ENCODE data around the gene SLC39A12.

SLC39A12 gene

GRCh38 chr10:17918187-17918903 is 33.4 kb upstream of the SLC39A12 start:
- Histone ChIP-seq H3K27ac (ENCODE audit: low read depth, low read length) (no peak overlapping the region), H3K9me2 (replicated peaks; ENCODE audit: insufficient read depth, low read length) (no peaks in the 10 kb centered on the region), H2AFZ (ENCODE audit: low read depth, low read length, severe bottlenecking) (peak overlapping the region; percentile 32), H3K9ac (ENCODE audit: low read length) (no peak overlapping the region), H3K79me2 (ENCODE audit: insufficient read depth, low read length) (no peaks in the 10 kb centered on the region), H3K9me3 (ENCODE audit: insufficient read depth, low read length) (no peaks in the 10 kb centered on the region), H4K20me1 (ENCODE audit: low read depth, low read length) (no peaks in the 10 kb centered on the region), H3K27me3 (ENCODE audit: low read length) (no peaks in the 10 kb centered on the region), H3K4me3 (ENCODE audit: insufficient read depth, low read length, poor library complexity, severe bottlenecking) (no peak overlapping the region), H3K4me2 (ENCODE audit: low read depth, low read length, poor library complexity, severe bottlenecking) (no peak overlapping the region), H3F3A (ENCODE audit: insufficient read depth) (no peaks in the 10 kb centered on the region), H3K36me3 (ENCODE audit: low read length) (no peaks in the 10 kb centered on the region)
- TF ChIP-seq, protein P1, sequence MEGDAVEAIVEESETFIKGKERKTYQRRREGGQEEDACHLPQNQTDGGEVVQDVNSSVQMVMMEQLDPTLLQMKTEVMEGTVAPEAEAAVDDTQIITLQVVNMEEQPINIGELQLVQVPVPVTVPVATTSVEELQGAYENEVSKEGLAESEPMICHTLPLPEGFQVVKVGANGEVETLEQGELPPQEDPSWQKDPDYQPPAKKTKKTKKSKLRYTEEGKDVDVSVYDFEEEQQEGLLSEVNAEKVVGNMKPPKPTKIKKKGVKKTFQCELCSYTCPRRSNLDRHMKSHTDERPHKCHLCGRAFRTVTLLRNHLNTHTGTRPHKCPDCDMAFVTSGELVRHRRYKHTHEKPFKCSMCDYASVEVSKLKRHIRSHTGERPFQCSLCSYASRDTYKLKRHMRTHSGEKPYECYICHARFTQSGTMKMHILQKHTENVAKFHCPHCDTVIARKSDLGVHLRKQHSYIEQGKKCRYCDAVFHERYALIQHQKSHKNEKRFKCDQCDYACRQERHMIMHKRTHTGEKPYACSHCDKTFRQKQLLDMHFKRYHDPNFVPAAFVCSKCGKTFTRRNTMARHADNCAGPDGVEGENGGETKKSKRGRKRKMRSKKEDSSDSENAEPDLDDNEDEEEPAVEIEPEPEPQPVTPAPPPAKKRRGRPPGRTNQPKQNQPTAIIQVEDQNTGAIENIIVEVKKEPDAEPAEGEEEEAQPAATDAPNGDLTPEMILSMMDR (IDR thresholded peaks at IDR 0.05; ENCODE audit: insufficient read depth, low read length, poor library complexity, severe bottlenecking), result no peak

- no peak overlapping the region for H3K27ac ChIP-seq (ENCODE audit: low read depth, low read length)
- no peaks in the 10 kb centered on the region for H3K9me3 ChIP-seq (ENCODE audit: insufficient read depth, low read length)
- H2AFZ ChIP-seq (ENCODE audit: low read depth, low read length, severe bottlenecking), result no peak overlapping the region
- TF ChIP-seq, protein P1 (IDR thresholded peaks at IDR 0.05; ENCODE audit: insufficient read depth, low read length, poor library complexity, severe bottlenecking), result no peak
- no peak for TF ChIP-seq EZH2phosphoT487 (conservative IDR thresholded peaks at IDR 0.05; ENCODE audit: low read length)
- no peaks in the 10 kb centered on the region for H3K79me2 ChIP-seq (ENCODE audit: insufficient read depth, low read length)
- H3K4me2 ChIP-seq (ENCODE audit: low read depth, low read length, poor library complexity, severe bottlenecking), result no peak overlapping the region
- no peak overlapping the region for H3K9ac ChIP-seq (ENCODE audit: low read length)
- no peaks in the 10 kb centered on the region for H3F3A ChIP-seq (ENCODE audit: insufficient read depth)
- H4K20me1 ChIP-seq (ENCODE audit: low read depth, low read length), result no peaks in the 10 kb centered on the region
- H3K27me3 ChIP-seq (ENCODE audit: low read length), result no peaks in the 10 kb centered on the region
- no peaks in the 10 kb centered on the region for H3K9me2 ChIP-seq (replicated peaks; ENCODE audit: insufficient read depth, low read length)
- H3K36me3 ChIP-seq (ENCODE audit: low read length), result no peaks in the 10 kb centered on the region
- no peak overlapping the region for H3K4me3 ChIP-seq (ENCODE audit: insufficient read depth, low read length, poor library complexity, severe bottlenecking)
Measured at GRCh38 chr10:17921378-17921777, 30.3 kb upstream of the SLC39A12 start.

DNA sequence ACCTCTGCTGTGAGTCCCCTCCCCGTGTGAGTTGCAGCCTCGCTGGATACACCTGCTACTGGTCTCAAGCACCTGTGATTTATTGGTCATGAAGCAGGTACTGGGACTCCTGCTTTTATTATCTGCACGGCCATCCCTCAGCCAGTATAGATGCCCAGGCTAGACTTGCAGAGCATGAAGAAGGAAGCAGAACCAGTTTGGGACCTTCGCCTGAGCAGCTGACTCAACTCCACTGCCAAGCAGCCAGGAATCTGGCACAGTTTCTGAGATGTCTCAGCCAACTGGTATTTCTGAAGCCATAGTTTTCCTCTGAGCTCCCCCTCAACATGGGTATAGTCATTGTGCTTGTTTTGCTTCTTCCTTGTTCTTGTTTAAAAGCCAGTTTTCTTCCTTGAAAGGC is 28.0 kb upstream of the SLC39A12 start:
- Histone ChIP-seq H3K79me2 (ENCODE audit: insufficient read depth, low read length) (no peaks in the 10 kb centered on the region), H3K9ac (ENCODE audit: low read length) (no peak overlapping the region), H3K27me3 (ENCODE audit: low read length) (no peaks in the 10 kb centered on the region), H3K9me3 (ENCODE audit: insufficient read depth, low read length) (no peaks in the 10 kb centered on the region), H3K9me2 (replicated peaks; ENCODE audit: insufficient read depth, low read length) (no peaks in the 10 kb centered on the region), H3K36me3 (ENCODE audit: low read length) (no peaks in the 10 kb centered on the region), H4K20me1 (ENCODE audit: low read depth, low read length) (no peaks in the 10 kb centered on the region), H3K27ac (ENCODE audit: low read depth, low read length) (no peak overlapping the region), H3K4me2 (ENCODE audit: low read depth, low read length, poor library complexity, severe bottlenecking) (no peak overlapping the region), H3K4me3 (ENCODE audit: insufficient read depth, low read length, poor library complexity, severe bottlenecking) (no peak overlapping the region), H3F3A (ENCODE audit: insufficient read depth) (no peaks in the 10 kb centered on the region), H2AFZ (ENCODE audit: low read depth, low read length, severe bottlenecking) (no peak overlapping the region)
- TF ChIP-seq EZH2phosphoT487 (conservative IDR thresholded peaks at IDR 0.05; ENCODE audit: low read length), result no peak
- TF ChIP-seq, protein P1 (IDR thresholded peaks at IDR 0.05; ENCODE audit: insufficient read depth, low read length, poor library complexity, severe bottlenecking), result no peak

Measured in SU-DHL-6 (cell line).